KG1 (cell line): ENCODE results near the gene EFEMP2.
A peak's percentile ranks its signal among the peaks of the same experiment; 100 is the strongest.
"Not testable (repeated sequence)": the region's sequence is repeated elsewhere in the genome, so short reads cannot be mapped to it uniquely, and the experiment has no call there.

Source experiments
- DNase-seq: peaks from one replicate; lab custom pipeline; 2025; lab: John Stamatoyannopoulos, UW

Gene EFEMP2

DNA sequence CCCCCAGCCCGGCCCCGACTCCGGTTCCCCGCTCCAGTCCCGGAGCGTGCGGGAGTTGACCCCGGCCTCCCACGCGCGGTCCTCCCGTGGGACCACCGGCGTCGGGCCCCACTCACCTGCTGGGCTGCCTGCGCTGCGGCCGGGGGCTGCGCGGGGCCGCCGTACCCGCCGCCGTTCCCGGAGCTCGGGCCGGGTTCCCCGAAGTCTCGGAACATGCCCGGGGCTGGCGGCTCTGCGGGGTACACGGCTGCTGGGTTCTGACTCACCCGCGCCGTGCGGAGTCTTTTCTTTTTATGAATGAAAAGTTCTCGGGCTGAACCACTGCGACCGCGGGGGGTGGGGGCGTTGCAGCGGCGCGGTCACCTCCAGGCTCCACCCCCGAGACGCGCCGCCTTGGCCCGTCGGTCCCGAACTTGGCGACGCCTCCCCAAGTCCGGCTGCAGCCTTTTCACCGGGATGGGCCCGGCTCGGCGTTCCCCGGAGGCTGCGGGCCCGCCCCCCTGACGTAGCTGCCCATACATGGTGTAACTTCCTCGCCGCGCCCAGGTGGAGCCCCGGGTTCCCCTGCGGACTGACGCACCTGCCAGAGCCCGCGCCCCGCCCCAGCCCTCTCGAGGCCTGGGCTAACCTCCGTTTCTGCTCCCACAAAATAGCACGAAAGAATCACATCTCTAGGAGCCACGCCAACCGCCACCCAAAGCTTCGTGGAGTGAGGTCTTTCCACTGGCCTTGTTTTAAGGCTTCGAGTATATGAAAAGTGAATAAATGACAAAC is 27.7 kb upstream of the EFEMP2 start, which contains the start of gene FOSL1:
Gene FOSL1 (minus strand): TSS at position 264 of the 774 bp plus-strand sequence. CDS start 49 bp downstream, at position 215.
- no peak for DNase-seq

DNA sequence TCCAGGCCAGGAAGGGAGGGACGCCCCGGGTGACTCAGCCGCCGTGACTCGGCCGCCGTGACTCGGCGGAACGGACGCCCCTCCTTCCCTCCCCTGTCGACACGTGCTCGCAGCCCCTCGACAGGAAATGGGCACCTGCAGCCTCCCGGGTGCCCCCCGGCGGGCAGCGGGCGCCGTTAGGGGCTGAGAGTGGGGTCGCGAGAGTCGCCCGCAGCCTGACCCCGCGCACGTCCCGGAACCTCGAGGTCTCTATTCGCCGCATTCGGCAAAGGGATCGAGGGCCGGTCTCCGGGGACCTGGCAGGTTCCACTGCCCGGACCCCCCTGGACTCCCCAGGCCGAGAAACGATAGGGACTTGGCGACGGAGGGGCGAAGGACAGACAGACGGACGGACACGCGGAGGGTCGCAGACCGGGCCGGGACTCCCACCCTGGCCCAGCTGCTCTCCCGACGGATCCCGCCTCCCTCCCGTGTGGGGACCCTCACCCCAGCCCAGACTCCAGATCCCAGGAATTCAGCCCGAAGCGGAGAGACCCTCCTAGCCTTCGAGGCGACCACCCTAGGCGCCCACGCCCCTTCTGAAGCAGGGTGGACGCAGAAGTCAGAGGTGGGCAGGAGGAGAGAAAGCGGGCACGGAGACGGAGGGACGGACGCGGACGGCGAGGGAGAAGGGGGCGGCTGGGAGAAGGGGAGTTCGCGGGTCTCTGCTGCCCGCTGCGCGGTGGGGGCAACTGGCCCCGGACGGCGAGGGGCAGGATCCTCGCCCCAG is 26.9 kb upstream of the EFEMP2 start:
- DNase-seq, result no peak

DNA sequence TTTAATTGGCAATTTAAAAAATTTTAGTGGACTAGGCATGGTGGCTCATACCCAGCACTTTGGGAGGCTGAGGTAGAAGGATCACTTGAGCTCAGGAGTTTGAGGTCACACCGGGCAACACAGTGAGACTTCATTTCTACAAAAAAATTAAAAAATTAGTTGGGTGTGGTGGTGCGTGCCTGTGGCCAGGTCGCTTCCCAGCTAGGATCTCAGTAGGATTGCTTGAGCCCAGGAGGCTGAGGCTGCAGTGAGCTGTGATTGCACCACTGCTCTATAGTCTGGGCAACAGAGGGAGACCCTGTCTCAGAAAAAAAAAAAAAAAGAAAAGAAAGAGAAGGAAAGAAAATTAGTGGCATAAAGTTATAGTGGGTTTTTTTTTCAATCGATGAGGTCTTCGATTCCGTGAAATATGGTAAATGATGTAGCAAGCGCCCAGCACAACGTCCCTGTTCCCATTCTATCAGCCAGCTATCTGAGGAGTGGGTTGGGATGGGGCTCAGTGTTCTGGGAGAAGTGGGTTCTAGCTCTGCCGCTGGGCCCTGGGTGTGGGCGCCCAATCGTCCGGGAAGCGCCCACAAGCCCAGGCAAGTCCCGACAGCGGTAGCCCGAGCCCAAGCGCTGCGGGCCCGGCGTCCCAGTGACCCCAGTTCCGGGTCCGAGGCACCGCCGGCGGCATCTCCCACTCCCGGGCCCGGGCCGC is 26.2 kb upstream of the EFEMP2 start:
- DNase-seq, result no peak

DNA sequence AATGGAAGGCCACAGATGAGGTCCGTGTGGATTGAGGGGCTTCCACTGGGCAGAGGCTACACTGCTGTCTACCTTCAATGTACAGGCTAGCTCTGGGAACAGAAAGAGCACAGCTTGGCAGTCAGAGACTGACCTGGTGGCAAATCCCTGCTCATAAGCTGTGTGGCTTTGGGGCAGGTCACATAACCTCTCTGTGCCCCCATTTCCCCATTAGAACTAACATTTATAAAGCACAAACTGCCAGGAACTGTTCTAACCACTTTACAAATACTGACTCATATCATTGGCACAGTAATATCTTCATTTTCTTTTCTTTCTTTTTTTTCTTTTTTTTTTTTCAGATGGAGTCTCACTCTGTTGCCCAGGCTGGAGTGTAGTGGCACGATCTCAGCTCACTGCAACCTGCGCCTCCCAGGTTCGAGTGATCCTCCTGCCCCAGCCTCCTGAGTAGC is 24.4 kb upstream of the EFEMP2 start:
- no peak for DNase-seq

DNA sequence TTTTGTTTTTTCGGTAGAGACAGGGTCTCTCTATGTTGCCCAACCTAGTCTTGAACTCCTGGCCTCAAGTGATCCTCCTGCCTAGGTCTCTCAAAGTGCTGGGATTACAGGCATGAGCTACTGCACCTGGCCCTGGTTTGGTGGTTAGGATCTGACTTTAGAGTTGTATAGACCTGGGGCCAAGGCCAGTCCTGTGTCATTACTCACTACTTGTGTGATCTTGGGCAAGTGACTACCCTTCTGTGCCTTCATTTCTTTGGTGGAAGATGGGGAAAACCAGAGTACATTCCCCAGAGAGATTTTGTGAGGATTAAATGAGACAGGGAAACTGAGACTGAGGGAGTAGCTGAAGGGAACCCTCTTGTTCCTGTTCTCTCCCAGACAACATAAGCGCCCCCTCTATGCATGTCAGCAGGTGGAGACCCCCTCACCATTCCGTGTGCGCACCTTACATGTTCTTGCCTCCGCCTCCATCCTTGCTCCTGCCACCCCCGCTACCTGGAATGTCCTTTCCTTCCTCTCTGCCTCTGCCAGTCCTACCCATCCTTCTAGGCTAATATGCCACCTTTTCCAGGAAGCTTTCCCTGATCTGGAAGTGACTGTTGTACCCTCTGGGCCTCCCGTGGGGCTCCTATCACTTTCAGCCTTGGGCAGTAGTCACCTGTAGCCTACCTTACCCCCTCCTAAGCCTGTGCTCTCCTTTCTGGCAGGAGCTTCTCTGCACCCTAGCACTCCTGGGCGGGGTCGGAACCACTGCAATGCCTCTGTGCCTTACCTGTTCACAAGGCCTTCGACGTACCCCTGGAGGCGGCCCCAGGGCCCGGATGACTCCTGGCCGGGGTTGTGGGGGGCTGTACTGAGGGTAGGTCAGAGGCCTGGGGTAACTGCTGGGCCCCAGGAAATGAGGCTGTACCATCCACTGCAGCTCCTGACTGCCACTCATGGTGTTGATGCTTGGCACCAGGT is 23.7 kb upstream of the EFEMP2 start:
- no peak for DNase-seq

DNA sequence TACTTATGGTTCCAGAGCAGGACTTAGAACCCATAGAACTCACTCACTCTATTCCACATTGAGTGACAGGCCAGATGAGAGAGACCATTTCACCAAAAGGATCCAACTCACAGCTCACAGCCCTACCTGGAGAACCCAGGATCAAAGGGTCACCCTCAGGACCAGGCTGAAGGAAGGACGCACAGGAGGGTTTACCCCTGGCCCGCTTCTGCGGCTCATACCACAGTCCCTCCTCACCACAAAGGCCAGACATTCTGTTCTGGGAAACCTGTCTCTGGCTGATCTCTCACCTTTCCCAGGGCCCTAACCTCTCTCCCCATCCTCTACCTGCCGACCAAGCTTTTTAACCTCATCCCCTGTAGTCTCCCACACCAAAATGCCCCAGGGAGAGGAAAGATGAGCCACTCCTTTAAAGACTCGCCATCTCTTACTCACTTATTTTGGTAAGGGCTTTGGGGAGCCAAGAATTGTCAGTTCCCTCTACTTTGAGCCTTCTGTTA is 22.9 kb upstream of the EFEMP2 start:
- no peak for DNase-seq

DNA sequence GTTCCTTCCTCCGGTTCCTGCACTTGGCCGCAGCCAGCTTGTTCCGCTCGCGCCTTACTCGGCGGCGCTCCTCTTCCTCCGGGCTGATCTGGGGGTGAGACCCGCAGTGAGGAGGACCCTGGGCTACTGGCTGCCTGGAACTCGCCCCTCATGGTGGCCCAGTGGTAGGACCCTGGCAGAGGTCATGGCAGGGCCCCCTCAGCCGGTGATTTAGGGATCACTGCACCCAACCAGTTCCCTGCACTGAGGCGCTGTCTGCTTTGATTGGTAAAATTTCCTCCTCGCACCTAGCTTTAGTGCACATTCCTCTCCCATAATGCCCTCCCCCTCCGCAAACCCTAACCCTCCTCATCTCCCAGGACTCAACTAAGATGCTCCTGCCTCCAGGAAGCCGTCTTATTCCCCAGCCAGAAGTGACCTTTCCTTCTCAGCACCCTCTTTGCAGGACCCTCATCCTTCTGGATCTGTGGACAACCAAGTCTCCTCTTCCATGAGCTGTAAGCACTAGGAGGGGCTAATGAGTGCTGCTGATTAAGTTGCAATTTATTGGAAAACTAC is 21.5 kb upstream of the EFEMP2 start:
- DNase-seq, result peak; percentile 78

DNA sequence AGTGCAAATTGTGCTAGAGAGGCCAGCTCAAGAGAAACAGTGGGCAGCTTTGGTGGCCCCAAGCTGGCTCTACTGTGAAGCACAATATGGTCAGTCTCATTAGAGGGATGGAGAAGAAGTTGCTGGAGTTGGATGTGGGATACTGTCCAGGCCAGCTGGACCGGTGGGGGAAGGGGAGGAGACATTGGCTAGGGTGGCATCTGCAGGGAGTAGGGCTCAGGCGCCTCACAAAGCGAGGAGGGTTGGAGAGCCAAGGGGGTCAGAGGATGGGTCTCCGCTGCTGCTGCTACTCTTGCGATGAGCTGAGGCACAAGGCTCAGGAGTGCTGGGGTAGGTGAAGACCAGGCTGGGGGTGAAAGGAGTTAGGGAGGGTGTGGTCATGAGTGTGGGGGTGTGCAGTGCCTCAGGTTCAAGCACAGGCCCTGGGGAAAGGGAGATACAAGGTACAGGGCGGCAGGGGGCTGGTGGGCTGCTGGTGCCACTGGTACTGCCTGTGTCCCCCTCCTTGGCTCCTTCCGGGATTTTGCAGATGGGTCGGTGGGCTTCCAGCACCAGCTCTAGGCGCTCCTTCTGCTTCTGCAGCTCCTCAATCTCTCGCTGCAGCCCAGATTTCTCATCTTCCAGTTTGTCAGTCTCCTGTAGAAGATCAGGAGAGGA is 20.2 kb upstream of the EFEMP2 start:
- no peak for DNase-seq

DNA sequence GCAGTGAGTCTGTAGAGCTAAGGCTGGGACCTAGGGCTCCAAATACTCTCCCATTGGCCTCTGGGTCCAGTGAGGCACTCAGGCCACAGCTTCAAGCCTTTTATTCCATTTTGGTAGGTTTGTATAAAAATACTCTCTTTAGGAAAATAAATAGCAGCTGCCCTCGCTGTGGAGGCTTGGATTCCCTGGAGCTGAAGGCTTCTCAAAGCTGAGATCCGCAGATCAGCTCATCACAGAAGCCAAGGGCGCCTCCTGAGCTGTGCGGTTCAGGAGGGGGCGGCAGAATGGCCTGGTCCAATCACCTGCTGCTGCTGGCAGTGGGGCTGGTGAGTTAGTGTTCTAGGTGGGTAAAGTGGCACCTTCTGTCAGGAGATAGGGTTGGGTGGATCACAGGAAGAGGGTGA is 19.5 kb upstream of the EFEMP2 start:
- DNase-seq, result not testable (repeated sequence)

DNA sequence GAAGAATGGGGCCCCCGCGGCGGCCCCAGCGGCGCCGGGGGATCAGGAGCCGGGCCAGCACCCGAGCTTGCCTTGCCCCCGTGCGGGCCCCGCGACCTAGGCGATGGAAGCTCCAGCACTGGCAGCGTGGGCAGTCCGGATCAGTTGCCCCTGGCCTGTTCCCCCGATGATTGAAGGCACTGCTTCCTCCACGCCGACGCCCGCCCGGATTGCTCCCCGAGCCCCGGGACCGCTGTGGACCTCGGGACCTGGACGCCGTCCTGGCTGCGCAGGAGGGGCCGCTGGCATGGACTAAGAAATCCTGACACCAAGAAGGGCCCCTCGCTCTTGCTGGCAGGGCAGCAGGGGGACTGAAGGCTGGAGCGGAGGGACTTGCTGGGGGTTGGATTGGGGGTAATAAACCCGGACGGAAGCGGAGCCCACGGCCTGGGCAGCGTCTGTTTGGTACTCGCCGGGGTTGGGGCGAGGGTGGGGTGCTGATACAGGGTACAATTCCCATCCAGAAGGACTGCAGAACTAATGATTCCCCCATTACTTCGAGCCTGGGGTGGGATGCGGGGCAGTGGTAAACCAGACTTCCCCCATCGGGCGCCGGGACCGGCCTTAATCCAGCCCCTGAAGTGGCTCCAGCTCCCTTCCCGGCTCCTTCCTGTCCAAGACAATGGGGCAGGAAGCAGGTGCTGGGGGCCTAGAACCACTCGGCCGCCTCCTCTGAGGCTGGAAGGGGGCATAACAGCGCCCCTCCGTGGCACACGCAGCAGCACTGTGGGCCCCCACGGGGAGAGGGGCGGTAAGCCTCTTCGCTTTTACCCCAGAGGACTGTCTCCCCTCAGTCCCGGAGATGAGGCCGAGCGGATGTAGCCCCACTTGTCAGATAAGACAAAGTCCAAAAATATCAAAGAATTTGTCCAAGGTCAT is 18.9 kb upstream of the EFEMP2 start:
- no peak for DNase-seq

DNA sequence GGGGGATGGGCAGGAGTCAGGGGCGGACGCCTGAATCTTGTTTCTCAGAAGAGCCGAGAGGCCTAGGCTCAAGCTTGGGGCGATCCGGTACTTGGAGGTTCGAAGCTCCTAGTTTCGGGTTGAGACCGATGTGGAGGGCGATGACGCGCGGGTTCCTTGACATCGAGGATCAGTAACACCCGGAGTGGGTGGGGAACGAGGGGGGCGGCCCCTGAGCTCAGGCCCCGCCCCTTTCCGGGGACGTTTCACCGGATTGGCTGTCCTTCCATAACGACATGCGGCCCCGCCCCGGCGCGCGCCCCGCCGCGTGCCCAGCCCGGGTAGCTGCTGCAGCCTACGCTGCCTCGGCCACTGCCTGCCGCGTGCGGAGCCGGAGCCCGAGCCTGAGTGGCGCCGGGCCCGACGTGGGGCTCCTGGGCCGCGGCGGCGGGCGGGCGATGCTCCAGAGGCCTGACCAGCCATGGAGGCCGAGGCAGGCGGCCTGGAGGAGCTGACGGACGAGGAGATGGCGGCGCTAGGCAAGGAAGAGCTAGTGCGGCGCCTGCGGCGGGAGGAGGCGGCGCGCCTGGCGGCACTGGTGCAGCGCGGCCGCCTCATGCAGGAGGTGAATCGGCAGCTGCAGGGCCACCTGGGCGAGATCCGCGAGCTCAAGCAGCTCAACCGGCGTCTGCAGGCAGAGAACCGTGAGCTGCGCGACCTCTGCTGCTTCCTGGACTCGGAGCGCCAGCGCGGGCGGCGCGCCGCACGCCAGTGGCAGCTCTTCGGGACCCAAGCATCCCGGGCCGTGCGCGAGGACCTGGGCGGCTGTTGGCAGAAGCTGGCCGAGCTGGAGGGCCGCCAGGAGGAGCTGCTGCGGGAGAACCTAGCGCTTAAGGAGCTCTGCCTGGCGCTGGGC is 18.0 kb upstream of the EFEMP2 start, which contains the start of gene CCDC85B:
Gene CCDC85B (plus strand): TSS at position 350 of the 895 bp plus-strand sequence. CDS start 111 bp downstream, at position 461.
- peak; percentile 96 for DNase-seq

DNA sequence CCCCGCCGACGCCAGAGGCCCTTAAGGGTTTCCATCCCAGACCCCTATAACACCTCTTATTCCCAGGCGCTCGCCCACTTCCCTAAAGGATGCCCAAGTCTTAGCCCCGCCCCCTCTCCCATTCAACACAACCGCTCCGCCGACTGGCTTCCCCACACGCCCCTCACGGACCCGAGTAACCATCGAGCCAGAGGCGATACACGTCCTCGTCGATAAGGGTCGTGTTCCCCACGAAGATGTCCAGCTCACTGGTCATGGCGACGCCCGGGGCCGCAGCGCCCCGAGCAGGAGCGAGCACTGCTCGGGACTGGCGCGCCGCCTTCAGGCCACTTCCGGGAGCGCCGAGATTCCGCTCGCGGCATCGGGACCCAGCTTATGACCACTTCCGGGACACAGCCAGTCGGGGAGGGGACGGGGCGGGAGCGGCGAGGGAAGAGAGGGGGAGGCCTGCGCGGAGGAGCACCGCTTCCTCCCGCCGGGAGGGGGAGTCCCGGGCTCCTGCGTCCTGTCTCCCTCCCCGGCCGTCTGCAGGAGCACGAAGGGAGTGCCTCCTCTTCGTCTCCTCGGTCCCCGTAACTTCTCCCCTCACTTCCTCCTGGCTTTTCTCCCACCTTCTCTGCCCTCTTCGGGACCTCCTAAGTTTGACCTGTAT is 15.7 kb upstream of the EFEMP2 start, which contains the start of gene FIBP:
Gene FIBP (minus strand): TSS at position 309 of the 652 bp plus-strand sequence. CDS start 53 bp downstream, at position 256.
- DNase-seq, result peak; percentile 94

DNA sequence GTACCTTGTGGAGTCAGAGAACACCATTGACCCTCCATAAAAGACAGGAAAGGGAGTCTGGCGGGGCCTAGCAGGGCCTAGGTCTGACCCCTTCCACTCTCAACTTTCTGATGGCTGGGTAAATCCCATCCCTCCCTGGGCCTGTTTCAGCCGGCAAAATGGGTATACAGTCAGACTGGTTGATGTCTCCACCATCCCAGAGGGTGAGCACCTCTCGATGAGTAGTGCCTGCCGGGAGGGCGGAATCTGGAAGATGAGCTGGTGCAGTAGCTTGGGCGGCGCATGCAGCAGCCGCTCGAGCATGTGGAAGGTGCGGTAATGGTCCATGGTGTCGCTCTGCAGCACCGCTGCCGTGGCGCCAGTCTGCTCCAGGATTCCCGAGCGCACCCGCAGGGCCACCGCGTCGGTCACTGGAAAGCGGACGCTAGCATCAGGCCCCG is 15.1 kb upstream of the EFEMP2 start:
- DNase-seq, result no peak

DNA sequence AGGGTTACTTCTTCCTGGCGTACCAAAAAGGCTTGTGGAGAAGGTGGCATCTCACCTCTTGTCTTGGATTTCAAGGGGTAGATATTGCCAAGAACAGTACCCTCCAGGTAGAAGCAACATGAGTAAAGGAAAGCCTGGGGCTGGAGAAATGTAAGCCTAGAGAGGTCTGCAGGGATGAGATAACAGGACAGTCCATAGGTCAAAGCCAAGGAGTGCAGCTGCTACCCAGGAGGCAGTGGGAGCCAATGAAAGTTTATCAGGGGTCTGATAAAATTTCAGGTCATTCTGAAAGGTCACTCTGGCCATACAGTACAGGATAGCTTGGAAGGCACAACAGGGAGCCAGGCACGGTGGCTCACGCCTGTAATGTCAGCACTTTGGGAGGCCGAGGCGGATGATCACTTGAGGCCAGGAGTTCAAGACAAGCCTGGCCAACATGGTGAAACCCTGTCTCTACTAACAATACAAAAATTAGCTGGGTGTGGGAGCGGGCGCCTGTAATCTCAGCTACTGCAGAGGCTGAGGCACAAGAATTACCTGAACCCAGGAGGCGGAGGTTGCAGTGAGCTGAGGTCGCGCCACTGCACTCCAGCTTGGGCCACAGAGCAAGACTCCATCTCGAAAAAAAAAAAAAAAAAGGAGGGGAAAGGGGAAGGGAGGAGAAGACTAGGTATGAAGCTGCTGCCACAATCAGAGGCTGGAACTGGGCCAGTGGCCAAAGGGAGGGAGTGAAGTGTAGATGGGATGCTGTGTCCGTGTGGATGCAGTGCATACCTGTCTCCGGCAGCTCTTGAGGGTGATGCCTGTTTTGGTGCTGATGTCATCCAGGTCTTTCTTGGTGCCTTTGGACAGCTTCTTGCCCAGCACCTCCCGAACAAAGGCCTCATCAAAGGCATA is 14.5 kb upstream of the EFEMP2 start:
- no peak for DNase-seq

DNA sequence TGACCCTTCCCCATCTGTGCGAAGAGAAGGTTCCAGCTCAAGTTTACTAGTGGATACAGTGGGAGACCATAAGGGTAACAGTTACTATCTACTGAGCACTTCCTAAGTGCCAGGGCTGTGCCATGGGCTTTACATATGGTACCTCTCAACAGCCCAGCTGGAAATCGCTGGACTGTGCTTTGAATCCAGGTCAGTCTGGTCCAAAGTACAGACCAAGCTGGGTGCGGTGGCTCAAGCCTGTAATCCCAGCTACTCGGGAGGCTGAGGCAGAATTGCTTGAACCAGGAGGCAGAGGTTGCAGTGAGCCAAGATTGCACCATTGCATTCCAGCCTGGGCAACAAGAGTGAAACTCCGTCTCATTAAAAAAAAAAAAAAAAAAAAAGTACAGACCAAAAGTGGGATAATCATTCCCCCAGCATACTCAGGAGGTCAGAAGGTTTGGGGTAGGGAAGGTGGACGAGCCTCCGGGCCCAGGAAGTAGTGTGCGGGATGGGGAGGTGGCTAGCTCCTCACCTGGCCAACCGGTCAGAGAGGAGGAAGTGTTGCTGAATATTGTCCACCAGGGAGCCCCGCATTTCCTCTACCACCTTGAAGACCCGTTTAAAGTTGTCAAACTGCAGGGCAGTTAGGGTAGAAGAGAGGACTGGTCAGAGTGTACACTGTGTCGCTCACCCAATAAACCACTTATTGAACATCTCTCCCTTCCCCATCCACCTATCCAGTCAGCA is 13.4 kb upstream of the EFEMP2 start:
- DNase-seq, result no peak

DNA sequence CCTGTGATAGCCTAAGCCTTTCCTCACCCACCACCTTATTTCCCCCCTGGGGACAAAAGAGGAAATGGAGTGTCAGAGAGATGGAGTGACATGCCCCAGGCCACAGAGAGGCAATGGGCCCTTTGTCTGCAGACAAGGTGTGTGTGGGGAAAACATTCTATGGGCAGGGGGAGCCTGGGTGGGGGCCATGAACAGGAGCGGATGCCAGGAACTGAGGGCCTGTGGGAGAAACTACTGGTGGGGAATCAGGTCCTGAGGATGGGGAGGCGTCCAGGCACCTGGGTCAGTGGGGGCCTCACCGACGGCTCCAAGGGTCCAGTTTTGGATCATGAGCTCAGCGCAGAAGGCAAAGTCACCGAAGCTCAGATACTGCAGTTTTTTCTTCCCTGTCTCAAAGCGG is 12.6 kb upstream of the EFEMP2 start:
- DNase-seq, result no peak
